GM12878 (cell line): ENCODE measurements around the gene GDF11. TPM values are rescaled to one million over a fixed set of nuclear protein-coding genes. Genes with fewer than 3 reads are reported as not detected.
A peak's percentile ranks its signal among the peaks of the same experiment; 100 is the strongest.

Experiments
- BCL11A ChIP-seq: IDR thresholded peaks from 2 replicates; pipeline ENCODE4 v1.6.1; 2011; ENCODE audit warnings: low read depth, low read length
- CEBPZ ChIP-seq: fragments of 150-350 bp; IDR thresholded peaks from 2 replicates; pipeline ENCODE4 v1.6.1; 2016; ENCODE audit warnings: low read depth, low read length
- CREM ChIP-seq: IDR thresholded peaks from 2 replicates; pipeline ENCODE4 v1.6.1; 2014; ENCODE audit warnings: antibody characterized with exemption, low read depth
- DPF2 ChIP-seq: fragments of 450-650 bp; IDR thresholded peaks from 2 replicates; pipeline ENCODE4 v1.6.1; 2017; ENCODE audit warnings: mild to moderate bottlenecking
- E2F4 ChIP-seq: IDR thresholded peaks from 2 replicates; pipeline ENCODE4 v1.6.1; 2012; ENCODE audit warnings: low read depth, low read length, improper control_type of control experiment
- E2F8 ChIP-seq: fragments of 450-650 bp; IDR thresholded peaks from 2 replicates; pipeline ENCODE4 v1.6.1; 2018; ENCODE audit warnings: mild to moderate bottlenecking, low read depth, moderate library complexity; ENCODE audit not compliant: partially characterized antibody
- ELK1 ChIP-seq: IDR thresholded peaks from 2 replicates; pipeline ENCODE4 v1.6.1; 2012; ENCODE audit warnings: low read depth, low read length, improper control_type of control experiment
- EZH2 ChIP-seq: IDR thresholded peaks from 2 replicates; pipeline ENCODE4 v1.6.1; 2012; ENCODE audit warnings: low read depth, mild to moderate bottlenecking, control low read depth, inconsistent platforms, low read length, borderline replicate concordance; ENCODE audit not compliant: control insufficient read depth
- JUNB ChIP-seq: IDR thresholded peaks from 2 replicates; pipeline ENCODE4 v1.6.1; 2016; ENCODE audit warnings: antibody characterized with exemption, mild to moderate bottlenecking
- MYC ChIP-seq: IDR thresholded peaks from 2 replicates; pipeline ENCODE4 v1.6.1; 2011; ENCODE audit warnings: mild to moderate bottlenecking, low read length, moderate library complexity, inconsistent platforms; ENCODE audit not compliant: insufficient read depth, insufficient replicate concordance, insufficient read length, severe bottlenecking
- NBN ChIP-seq: fragments of 450-650 bp; IDR thresholded peaks from 2 replicates; pipeline ENCODE4 v1.6.1; 2016
- NFXL1 ChIP-seq: fragments of 450-650 bp; IDR thresholded peaks from 2 replicates; pipeline ENCODE4 v1.6.1; 2017; ENCODE audit warnings: antibody characterized with exemption, mild to moderate bottlenecking, borderline replicate concordance
- NFYA ChIP-seq: IDR thresholded peaks from 2 replicates; pipeline ENCODE4 v1.6.1; 2011; ENCODE audit warnings: low read depth, mild to moderate bottlenecking, low read length, improper control_type of control experiment, borderline replicate concordance
- SRF ChIP-seq, 2 experiments: IDR thresholded peaks; 2 replicates each; pipeline ENCODE4 v1.6.1; 2011; ENCODE audit warnings: low read depth in 2 of 2, low read length in 2 of 2, mild to moderate bottlenecking in 1 of 2, moderate library complexity in 1 of 2
- ZNF592 ChIP-seq: fragments of 450-650 bp; IDR thresholded peaks from 2 replicates; pipeline ENCODE4 v1.6.1; 2017; ENCODE audit warnings: mild to moderate bottlenecking, moderate library complexity
- polyA plus RNA-seq, 11 experiments: library from polyadenylated mRNA; depleted of rRNA in 4 of 11; unstranded in 6 of 11; stranded (reverse) in 5 of 11; fragments of >200 nt; fragmentation: Nextera tagmentation in 4 of 11; fragmentation: Illumina TruSeq in 1 of 11; extraction: Ambion mirVana in 4 of 11; extraction: Trizol in 1 of 11; gene quantifications; 1 replicate in 1 of 11; 2 replicates in 10 of 11; pipeline versions ENCODE4 v1.2.1 to v1.2.3, GENCODE V29; 2011 to 2016; ENCODE audit warnings: inconsistent platforms in 2 of 11, missing spikeins in 2 of 11, low read depth in 1 of 11
- total RNA-seq, 4 experiments: library from RNA; depleted of rRNA in 3 of 4; stranded (reverse); fragments of >200 nt in 3 of 4; fragmentation: Illumina TruSeq in 1 of 4; extraction: Trizol in 1 of 4; gene quantifications; 2 replicates each; pipeline versions ENCODE4 v1.2.1 to v1.2.3, GENCODE V29; 2013 to 2021

The GDF11 gene
- total and polyA plus RNA-seq, 10 of the 15 experiments (the other 5 are each of a cell fraction or from before 2014, with no cell fraction given): 0.83 to 15.4 (median 4.3) TPM

DNA sequence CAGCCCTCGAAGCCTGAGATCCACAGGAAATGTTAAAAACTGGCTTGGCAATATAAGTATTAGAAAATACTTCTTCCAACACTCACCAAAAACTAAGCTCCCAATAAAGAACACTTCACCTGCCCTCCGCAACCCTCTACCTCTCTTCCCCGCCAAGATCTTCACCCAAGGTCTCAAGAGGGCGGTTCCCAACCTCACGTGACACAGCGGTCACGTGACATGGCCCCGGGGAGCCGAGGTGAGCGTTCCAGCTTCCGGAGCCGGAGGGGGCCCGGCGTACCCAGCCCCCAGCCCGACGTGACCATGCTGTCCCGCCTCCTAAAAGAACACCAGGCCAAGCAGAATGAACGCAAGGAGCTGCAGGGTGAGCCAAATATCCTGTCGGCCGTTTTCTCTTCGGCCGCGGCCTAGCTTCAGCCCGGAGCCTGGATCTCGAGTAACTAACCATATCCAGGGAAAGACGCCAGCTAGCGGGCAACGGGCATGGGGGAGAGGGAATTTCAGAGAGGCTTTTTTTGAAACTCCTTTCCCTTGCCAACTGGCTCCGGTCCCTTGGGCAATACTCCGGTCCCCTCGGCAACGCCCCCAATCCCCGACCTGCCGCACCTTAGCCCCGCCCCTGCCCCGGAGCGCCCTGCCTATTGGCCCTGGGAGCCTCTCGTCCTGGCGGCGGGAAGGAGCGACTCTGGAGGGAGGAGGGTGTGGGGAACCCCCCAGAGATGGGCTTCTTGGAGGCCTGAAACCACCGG, 26.9 kb upstream of the GDF11 start, which contains the start of gene BLOC1S1 (continued):
- TF ChIP-seq CREM (peak; percentile 67), ZNF592 (no peak), NFYA (no peak), E2F4 (peak; percentile 90), EZH2 (no peak), CEBPZ (no peak), SRF (IDR thresholded peaks at IDR 0.05; ENCODE audit: low read depth in 2 of 2, low read length in 2 of 2) (peak in 1 of 2 experiments; percentile 76; a peak in 2 of 4 replicates), NFXL1 (no peak), BCL11A (no peak), MYC (no peak), NBN (peak; percentile 77), JUNB (no peak; the same call in 1 of the 2 replicates), ELK1 (peak; percentile 74; the same call in 1 of the 2 replicates), E2F8 (peak; percentile 71), DPF2 (peak; percentile 62)
